Measurements from ENCODE around the gene KIAA1614. TPM values are rescaled to one million over a fixed set of nuclear protein-coding genes. Genes with fewer than 3 reads are reported as not detected.
A peak's percentile ranks its signal among the peaks of the same experiment; 100 is the strongest.

KIAA1614 gene
- total RNA-seq, 1 donor = 6.9 TPM

- H3K4me3 ChIP-seq (ENCODE audit: low read depth, low read length) = no peak overlapping the region
- TF ChIP-seq CTCF (IDR thresholded peaks at IDR 0.05; ENCODE audit: insufficient read depth, low read depth, low read length) = no peak
- DNase-seq (ENCODE audit: low read depth) = no peak
These were observed 60.7 kb downstream of the KIAA1614 start for GRCh38 chr1:180973369-180973768.

DNA sequence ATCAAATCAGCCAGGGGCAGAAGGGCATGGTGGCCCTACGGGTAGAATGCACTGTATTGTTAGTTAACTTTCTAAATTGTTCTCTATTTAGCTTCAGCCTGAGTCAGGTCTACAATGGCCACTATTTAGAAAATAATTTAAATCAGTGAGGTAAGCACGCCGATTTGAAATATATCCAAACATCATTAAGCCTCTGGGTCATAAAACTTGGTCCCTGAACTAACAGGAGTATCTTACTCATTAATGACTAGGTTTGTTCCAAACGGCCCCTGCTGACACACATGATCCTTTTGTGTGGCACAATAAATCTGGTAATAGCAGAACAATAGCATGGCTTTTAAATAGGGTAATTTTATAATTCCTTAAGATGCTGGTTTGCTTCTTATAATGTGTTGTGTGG, 61.5 kb downstream of the KIAA1614 start:
- TF ChIP-seq CTCF (IDR thresholded peaks at IDR 0.05; ENCODE audit: insufficient read depth, low read depth, low read length) = no peak
- DNase-seq (ENCODE audit: low read depth) = peak; percentile 21
- no peak overlapping the region for H3K4me3 ChIP-seq (ENCODE audit: low read depth, low read length)

DNA sequence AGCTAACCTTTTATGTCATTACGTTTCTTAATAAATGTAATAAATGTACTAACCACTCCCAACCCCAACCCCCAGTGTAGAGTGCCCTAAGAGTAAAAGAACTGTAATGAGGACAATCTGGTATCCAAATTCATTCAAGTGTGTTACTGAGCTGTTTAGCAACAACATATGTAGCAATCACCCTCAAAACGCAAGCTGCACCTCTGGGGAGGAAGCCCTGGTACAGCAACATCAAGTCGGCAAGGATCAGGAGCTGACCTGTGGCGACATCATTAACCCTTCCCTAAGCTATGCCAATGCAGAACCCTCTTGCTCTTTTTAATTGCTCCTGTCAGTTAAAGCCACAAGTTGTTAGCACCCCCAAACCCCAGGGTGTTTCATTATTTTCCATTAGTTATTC, 62.9 kb downstream of the KIAA1614 start:
- DNase-seq (ENCODE audit: low read depth) = peak; percentile 36
- H3K4me3 ChIP-seq (ENCODE audit: low read depth, low read length) = no peak overlapping the region
- TF ChIP-seq CTCF (IDR thresholded peaks at IDR 0.05; ENCODE audit: insufficient read depth, low read depth, low read length) = no peak

- TF ChIP-seq CTCF (IDR thresholded peaks at IDR 0.05; ENCODE audit: insufficient read depth, low read depth, low read length) = no peak
- no peak overlapping the region for H3K4me3 ChIP-seq (ENCODE audit: low read depth, low read length)
- DNase-seq (ENCODE audit: low read depth) = no peak
These were observed 63.5 kb downstream of the KIAA1614 start for GRCh38 chr1:180976191-180976590.

DNA sequence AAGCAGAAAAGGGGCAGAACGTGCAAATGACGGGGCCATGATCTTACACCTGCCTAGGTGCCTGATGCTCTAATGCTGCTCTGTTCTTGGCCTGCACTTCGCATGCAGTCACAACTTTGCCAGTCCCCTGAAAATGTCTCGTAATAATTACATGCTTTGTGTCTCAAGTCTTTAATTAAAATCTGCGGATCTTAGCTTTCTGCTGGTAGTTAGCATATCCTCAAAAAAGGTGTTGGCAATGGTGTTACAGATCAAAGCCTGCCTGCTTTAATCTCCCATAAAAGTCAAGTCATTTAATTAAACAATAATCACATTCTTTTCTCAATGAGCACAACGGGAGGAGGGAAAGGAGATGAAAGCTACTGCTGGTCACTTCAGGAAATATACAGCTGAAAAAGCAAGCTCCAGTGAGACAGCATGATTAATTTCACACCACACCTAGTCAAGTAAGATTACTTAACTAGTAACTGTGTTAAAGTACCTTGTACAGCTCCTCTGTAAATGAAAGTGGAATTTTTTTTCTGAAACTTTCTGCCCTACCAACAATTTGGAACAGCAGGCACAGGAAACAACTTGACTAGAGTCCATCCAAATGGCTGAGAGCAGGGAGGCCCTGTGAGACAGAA, 64.1 kb downstream of the KIAA1614 start:
- H3K4me3 ChIP-seq (ENCODE audit: low read depth, low read length) = no peak overlapping the region
- no peak for TF ChIP-seq CTCF (IDR thresholded peaks at IDR 0.05; ENCODE audit: insufficient read depth, low read depth, low read length)

DNA sequence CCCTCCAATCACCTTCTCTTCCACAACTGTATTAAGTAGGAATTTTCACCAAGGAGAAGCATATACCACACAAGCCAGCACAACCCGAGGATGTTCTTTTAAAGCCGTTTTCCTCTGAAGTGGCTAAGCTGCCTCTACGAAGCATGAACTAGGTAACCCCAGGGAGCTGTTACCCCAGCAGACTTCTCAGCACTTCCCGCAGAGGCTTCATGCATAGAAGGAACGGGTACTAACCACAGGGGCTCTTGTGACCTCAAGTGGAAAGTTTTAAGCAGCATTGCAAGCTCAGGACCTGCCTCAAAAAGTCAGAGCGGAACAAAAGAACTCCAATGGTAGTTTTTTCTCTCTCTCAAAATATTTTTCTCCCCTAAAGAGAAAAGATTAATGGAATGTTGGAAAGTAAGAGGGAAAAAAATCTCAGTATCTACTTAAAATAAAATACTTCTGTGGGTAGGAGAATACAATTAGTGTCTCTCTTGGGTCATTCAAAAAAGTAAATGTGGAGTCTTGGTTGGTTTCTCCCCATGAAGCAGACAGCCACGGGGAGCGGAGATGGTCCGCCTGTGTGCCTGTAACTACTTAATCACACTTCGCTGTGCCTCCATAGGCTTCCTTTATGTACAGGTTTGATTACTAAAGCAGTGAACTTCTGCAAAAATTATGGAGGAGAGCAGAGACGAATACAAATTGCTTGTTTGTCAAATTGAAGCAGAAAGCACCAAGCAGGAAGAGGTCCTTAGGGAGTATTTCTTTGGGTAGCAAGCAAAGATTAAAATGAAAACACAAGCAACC, 69.1 kb downstream of the KIAA1614 start:
- no peak for TF ChIP-seq CTCF (IDR thresholded peaks at IDR 0.05; ENCODE audit: insufficient read depth, low read depth, low read length)
- DNase-seq (ENCODE audit: low read depth) = no peak
- H3K4me3 ChIP-seq (ENCODE audit: low read depth, low read length) = no peak overlapping the region

More for the DNA sequence above, 64.1 kb downstream of the KIAA1614 start:
- no peak for DNase-seq (ENCODE audit: low read depth)
